AG20443 (cell line): Measurements from ENCODE around the gene COL5A3.
A peak's percentile ranks its signal among the peaks of the same experiment; 100 is the strongest.

Experiments
- DNase-seq: peaks from one replicate; pipeline ENCODE4 v3.0.0; 2012; ENCODE audit warnings: low spot score, mixed read lengths

The COL5A3 gene

DNA sequence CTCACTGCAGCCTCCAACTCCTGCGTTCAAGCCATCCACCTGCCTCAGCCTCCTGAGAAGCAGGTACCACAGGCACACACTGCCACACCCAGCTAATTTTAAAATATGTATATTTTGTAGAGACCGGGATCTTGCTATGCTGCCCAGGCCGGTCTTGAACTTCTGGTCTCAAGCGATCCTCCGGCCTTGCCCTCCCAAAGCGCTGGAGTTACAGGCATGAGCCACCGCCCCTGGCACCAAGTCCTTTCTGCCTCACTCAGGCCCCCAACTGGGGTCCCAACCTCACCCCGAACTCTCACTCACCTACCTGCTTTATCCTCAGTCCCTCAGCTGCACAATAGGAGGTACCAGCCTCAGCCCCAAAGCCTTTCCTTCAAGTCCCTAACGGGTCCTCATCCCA, 635 bp upstream of the COL5A3 start:
- no peak for DNase-seq

- DNase-seq, result no peak
Observed at GRCh38 chr19:10009714-10010224, 535 bp downstream of the COL5A3 start.

- DNase-seq, result no peak
Observed at GRCh38 chr19:10008184-10008765, 2.0 kb downstream of the COL5A3 start.

- peak; percentile 59 for DNase-seq
Observed at GRCh38 chr19:10007371-10008183, 2.7 kb downstream of the COL5A3 start.

GRCh38 chr19:10006752-10007323, 3.5 kb downstream of the COL5A3 start:
- DNase-seq, result no peak

- DNase-seq, result peak; percentile 79
Observed at GRCh38 chr19:10006335-10006708, 4.0 kb downstream of the COL5A3 start.

- no peak for DNase-seq
Observed at GRCh38 chr19:10005632-10006334, 4.5 kb downstream of the COL5A3 start.

- DNase-seq, result peak; percentile 5
Observed at GRCh38 chr19:10004617-10005016, 5.7 kb downstream of the COL5A3 start.

DNA sequence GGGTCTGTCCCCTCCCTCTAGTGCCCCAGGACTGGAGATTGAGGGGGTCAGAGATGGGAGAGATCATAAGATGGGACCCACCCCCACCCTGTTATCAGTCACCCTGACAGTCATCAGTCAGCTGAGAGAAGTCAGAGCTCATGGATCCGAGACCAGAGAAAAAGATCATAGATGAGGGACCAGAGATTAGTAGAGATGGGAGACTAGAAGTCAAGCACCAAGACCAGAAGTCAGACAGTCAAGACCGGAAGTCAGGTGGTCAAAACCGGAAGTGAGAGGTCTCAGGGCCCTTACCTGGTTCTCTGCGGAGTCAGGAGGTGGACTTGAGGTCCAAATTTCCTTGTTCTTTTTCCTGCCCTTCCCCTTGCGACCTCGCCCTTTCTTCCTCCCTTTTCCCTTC, 7.0 kb downstream of the COL5A3 start:
- DNase-seq, result no peak

GRCh38 chr19:10001899-10002298, 8.4 kb downstream of the COL5A3 start:
- peak; percentile 61 for DNase-seq

- DNase-seq, result peak; percentile 91
Observed at GRCh38 chr19:10000171-10000826, 10.0 kb downstream of the COL5A3 start.

DNA sequence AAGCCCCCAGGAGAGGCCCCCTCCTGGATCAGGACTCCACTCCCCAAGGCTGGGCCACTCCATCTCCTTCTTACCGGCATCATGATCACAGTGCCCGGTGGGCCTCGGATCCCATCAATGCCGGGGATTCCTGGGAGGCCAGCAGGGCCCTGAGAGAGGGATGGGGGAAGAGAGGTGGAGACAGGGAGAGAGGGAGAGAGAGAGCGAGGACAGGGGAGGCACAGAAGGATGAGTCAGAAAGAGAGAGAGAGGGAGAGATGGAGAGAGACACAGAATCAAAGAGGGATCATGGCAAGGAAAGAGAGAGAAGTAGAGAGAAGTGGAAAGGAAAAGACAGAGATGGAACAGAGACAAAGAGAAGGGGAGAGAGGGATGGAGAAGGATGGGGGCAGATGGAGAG, 13.8 kb downstream of the COL5A3 start:
- DNase-seq, result no peak

DNA sequence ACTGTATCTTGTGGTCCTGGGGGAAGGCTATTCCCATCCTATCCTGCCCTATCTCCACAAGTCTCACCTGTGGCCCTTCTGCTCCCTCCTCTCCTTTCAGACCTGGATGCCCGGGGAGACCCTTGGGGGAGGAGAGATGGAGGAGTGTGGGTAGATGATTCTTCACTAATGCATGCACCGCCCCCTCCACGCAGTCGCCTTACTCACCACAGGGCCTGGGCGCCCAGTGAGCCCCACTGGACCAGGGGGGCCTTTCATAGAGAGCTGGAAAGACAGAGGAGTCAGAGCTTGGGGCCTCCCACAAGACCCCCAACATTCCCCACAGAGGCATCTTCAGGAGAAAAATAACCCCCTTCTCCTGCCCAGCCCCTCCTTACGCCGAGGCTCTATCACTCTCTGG, 14.3 kb downstream of the COL5A3 start:
- no peak for DNase-seq

- DNase-seq, result no peak
Observed at GRCh38 chr19:9995084-9995483, 15.2 kb downstream of the COL5A3 start.

GRCh38 chr19:9991425-9992191, 18.7 kb downstream of the COL5A3 start:
- no peak for DNase-seq

DNA sequence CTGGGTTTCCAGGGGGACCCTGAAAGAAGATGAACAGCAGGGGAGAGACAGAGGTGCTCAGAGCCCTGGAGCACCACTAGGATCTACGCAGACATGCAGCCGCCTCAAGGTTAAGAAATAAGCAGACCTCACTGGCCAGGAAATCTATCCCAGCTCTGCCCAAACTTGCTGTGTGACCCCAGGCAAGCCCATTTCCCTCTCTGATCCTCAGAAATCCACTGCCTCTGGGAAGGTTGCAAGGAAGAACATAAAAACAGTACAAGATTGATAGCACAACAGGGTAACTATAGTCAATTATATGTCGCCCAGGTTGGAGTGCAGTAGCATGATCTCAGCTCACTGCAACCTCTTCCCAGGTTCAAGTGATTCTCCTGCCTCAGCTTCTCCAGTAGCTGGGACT, 20.8 kb downstream of the COL5A3 start:
- no peak for DNase-seq

GRCh38 chr19:9986787-9987281, 23.5 kb downstream of the COL5A3 start:
- DNase-seq, result peak; percentile 76

- no peak for DNase-seq
Observed at GRCh38 chr19:9981406-9982260, 28.7 kb downstream of the COL5A3 start.

- DNase-seq, result no peak
Observed at GRCh38 chr19:9972103-9972502, 38.2 kb downstream of the COL5A3 start.
